ENCODE measurements around the gene DDOST.

DDOST gene

DNA sequence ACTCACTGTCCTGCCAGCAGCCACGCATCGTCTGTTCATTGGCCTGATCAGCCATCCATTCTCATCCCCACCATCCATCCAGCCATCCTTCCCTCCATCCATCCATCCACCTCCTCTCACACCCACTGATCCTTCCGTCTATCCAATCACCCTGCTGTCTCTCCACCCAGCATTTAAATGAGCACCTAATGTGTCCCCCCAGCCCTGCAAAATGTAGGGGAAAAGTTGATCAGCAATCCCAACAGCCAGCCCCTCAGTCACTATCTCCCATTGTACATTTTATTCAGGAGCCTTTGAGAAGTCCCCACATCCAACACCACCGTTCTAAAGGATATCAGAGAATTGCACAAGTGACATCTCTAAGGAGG lies 11.1 kb upstream of the DDOST start:
- Histone ChIP-seq H3K36me3 (ENCODE audit: control insufficient read depth in 1 of 2, insufficient read depth in 2 of 2, low read length in 2 of 2) (no peaks in the 10 kb centered on the region), H3K27me3 (ENCODE audit: low read depth, low read length) (no peaks in the 10 kb centered on the region), H3K27ac (ENCODE audit: low read length) (no peak overlapping the region), H3K4me1 (ENCODE audit: control insufficient read depth in 1 of 2, insufficient read depth in 2 of 2, low read length in 2 of 2) (no peaks in the 10 kb centered on the region), H3K4me3 (ENCODE audit: low read depth in 1 of 2, low read length in 2 of 2) (no peak overlapping the region), H3K9me3 (ENCODE audit: control insufficient read depth in 1 of 2, low read length in 2 of 2) (no peaks in the 10 kb centered on the region)

DNA sequence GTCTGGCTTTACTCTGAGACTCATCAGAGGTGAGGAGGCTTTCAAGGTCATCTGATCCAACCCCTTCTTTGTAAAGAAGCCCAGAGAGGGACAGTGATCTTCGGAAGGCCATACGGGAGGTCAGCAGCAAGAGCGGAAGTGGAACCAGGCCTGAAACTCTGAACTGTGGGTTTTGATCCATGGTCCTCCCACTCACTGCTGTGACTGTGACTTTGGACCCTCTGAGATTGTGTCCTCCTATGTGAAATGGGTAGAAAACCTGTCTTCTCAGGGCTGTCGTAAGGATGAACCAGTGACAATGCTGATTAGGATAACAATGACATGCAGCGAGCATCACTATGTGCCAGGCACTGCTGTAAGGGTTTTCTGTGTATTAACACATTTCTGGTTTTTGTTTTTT lies 9.8 kb upstream of the DDOST start:
- no peak overlapping the region for H3K4me3 ChIP-seq (ENCODE audit: low read depth in 1 of 2, low read length in 2 of 2)
- no peaks in the 10 kb centered on the region for H3K27me3 ChIP-seq (ENCODE audit: low read depth, low read length)
- no peaks in the 10 kb centered on the region for H3K36me3 ChIP-seq (ENCODE audit: control insufficient read depth in 1 of 2, insufficient read depth in 2 of 2, low read length in 2 of 2)
- H3K9me3 ChIP-seq (ENCODE audit: control insufficient read depth in 1 of 2, low read length in 2 of 2), result no peaks in the 10 kb centered on the region
- H3K4me1 ChIP-seq (ENCODE audit: control insufficient read depth in 1 of 2, insufficient read depth in 2 of 2, low read length in 2 of 2), result no peaks in the 10 kb centered on the region
- H3K27ac ChIP-seq (ENCODE audit: low read length), result no peak overlapping the region

DNA sequence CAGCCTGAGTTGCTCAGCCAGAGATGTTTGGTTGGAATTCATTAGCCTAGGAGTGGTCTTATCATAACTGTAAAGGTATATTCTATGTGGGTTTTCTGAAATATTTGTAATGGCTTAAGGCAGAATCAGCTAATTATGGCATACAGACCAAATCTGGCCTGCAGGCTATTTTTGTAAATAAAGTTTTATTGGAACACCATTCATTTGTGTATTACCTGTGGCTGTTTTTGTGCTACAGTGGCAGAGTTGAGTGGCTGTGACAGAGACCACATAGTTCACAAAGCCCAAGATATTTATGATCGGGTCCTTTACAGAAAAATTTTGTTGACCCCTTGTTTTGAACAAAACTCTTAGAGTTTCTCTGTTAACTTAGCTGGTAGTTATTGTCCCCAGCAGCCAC lies 7.4 kb upstream of the DDOST start:
- no peaks in the 10 kb centered on the region for H3K36me3 ChIP-seq (ENCODE audit: control insufficient read depth in 1 of 2, insufficient read depth in 2 of 2, low read length in 2 of 2)
- H3K27ac ChIP-seq (ENCODE audit: low read length), result no peak overlapping the region
- no peaks in the 10 kb centered on the region for H3K4me1 ChIP-seq (ENCODE audit: control insufficient read depth in 1 of 2, insufficient read depth in 2 of 2, low read length in 2 of 2)
- H3K4me3 ChIP-seq (ENCODE audit: low read depth in 1 of 2, low read length in 2 of 2), result no peak overlapping the region
- H3K9me3 ChIP-seq (ENCODE audit: control insufficient read depth in 1 of 2, low read length in 2 of 2), result no peaks in the 10 kb centered on the region
- H3K27me3 ChIP-seq (ENCODE audit: low read depth, low read length), result no peaks in the 10 kb centered on the region

DNA sequence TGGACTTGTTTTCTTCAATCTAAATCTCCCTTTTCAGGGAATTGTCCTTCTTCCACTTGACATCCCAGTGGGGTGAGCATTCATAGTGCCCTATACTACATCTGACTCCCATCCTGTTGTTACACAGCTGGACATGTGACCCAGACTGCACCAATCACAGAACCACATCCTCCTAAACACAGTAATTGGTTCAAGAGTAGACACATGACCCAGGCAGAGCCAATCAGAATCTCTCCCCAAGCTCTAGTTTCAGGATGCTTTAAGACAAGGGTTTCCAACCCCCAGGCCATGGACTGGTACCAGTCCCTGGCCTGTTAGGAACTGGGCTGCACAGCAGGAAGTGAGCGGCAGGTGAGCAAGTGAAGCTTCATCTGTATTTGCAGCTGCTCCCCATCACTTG lies 5.6 kb upstream of the DDOST start:
- H3K27me3 ChIP-seq (ENCODE audit: low read depth, low read length), result no peaks in the 10 kb centered on the region
- no peak overlapping the region for H3K27ac ChIP-seq (ENCODE audit: low read length)
- peaks cover 0 to 6% of the 10 kb centered on the region in 2 donors for H3K4me1 ChIP-seq (ENCODE audit: control insufficient read depth in 1 of 2, insufficient read depth in 2 of 2, low read length in 2 of 2)
- H3K9me3 ChIP-seq (ENCODE audit: control insufficient read depth in 1 of 2, low read length in 2 of 2), result no peaks in the 10 kb centered on the region
- H3K36me3 ChIP-seq (ENCODE audit: control insufficient read depth in 1 of 2, insufficient read depth in 2 of 2, low read length in 2 of 2), result no peaks in the 10 kb centered on the region
- no peak overlapping the region for H3K4me3 ChIP-seq (ENCODE audit: low read depth in 1 of 2, low read length in 2 of 2)

DNA sequence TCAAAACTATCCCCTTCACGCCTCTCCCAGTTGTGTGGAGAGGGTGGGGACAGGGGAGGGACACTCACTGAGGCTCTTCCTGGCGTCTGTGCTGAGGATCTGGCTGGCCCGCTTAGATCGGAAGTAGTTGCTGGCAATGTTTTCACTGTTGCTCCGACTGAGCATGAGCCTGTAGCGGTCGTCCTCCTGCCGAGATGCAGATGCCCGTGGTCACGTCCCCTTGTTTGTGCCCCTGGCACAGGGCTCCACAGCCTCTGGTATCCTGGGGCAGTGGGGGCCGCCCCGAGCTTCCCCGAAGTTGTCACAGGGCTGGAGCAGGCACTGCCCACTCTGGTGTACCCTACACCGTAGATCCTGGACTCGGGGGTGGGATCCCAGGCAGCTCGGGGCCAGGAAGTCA lies 5.0 kb upstream of the DDOST start:
- no peaks in the 10 kb centered on the region for H3K9me3 ChIP-seq (ENCODE audit: control insufficient read depth in 1 of 2, low read length in 2 of 2)
- no peaks in the 10 kb centered on the region for H3K36me3 ChIP-seq (ENCODE audit: control insufficient read depth in 1 of 2, insufficient read depth in 2 of 2, low read length in 2 of 2)
- no peak overlapping the region for H3K4me3 ChIP-seq (ENCODE audit: low read depth in 1 of 2, low read length in 2 of 2)
- no peak overlapping the region for H3K27ac ChIP-seq (ENCODE audit: low read length)
- peaks cover 0 to 7% of the 10 kb centered on the region in 2 donors for H3K4me1 ChIP-seq (ENCODE audit: control insufficient read depth in 1 of 2, insufficient read depth in 2 of 2, low read length in 2 of 2)
- no peaks in the 10 kb centered on the region for H3K27me3 ChIP-seq (ENCODE audit: low read depth, low read length)

DNA sequence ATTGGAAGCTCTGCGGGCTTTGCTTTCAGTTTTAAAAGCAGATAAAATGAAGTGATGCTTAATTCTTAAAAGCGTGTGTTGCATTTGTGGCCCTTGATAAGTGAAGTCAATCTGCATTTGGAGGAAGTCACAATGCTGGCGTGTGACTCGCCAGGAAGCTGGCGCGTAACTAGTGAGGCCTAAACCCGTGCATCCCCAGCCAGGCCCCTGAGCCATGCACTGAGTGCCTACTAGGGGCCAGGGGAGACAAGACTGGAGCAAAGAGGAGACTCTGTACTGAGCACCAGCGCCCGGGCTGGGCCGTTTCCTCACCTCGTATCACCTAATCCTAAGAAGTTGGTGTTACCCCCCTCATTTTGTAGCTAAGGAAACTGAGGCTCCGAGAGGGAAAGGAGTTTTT lies 4.6 kb upstream of the DDOST start:
- H3K9me3 ChIP-seq (ENCODE audit: control insufficient read depth in 1 of 2, low read length in 2 of 2), result no peaks in the 10 kb centered on the region
- H3K27ac ChIP-seq (ENCODE audit: low read length), result no peak overlapping the region
- H3K4me3 ChIP-seq (ENCODE audit: low read depth in 1 of 2, low read length in 2 of 2), result no peak overlapping the region
- no peaks in the 10 kb centered on the region for H3K36me3 ChIP-seq (ENCODE audit: control insufficient read depth in 1 of 2, insufficient read depth in 2 of 2, low read length in 2 of 2)
- peaks cover 0 to 8% of the 10 kb centered on the region in 2 donors for H3K4me1 ChIP-seq (ENCODE audit: control insufficient read depth in 1 of 2, insufficient read depth in 2 of 2, low read length in 2 of 2)
- H3K27me3 ChIP-seq (ENCODE audit: low read depth, low read length), result no peaks in the 10 kb centered on the region

DNA sequence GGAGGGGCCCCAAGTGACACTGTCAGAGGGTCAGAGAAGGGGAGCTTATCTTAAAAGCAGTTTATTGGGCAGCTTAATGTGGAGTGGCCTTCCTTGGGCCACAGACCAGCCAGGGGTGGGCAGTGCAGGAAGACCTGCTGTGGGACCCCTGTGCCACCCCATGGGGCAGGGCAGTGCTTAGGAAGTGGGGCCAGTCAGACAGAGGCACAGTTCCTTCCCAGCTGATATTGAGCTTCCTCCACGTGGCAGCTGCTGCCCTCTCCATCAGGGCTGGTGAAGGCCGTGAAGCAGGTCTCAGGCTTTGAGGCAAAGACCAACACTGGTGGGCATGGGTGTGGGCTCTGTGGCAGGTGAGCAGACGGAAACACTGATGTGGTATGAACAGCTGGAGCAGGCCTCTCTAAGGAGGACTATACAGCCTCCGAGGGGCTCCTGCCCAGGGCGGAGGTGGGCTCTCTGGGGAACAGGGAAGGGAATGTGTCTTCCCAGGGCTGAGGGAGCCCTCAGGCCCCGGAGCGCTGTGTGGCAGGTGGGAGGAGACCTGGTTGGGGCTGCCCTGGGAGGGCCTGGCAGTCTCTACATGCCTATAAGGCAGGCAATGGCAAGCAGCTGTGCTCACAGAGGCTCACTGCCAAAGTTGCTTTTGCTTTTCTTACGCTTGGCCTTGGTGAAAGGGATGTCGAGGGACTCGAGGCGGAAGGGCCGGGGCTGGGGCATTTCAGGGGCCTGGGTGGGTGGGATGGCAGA lies 3.0 kb upstream of the DDOST start:
- H3K4me1 ChIP-seq (ENCODE audit: control insufficient read depth in 1 of 2, insufficient read depth in 2 of 2, low read length in 2 of 2), result peaks cover 0 to 21% of the 10 kb centered on the region in 2 donors
- H3K27ac ChIP-seq (ENCODE audit: low read length), result no peak overlapping the region
- H3K36me3 ChIP-seq (ENCODE audit: control insufficient read depth in 1 of 2, insufficient read depth in 2 of 2, low read length in 2 of 2), result no peaks in the 10 kb centered on the region
- H3K9me3 ChIP-seq (ENCODE audit: control insufficient read depth in 1 of 2, low read length in 2 of 2), result no peaks in the 10 kb centered on the region
- H3K27me3 ChIP-seq (ENCODE audit: low read depth, low read length), result no peaks in the 10 kb centered on the region
- no peak overlapping the region for H3K4me3 ChIP-seq (ENCODE audit: low read depth in 1 of 2, low read length in 2 of 2)

DNA sequence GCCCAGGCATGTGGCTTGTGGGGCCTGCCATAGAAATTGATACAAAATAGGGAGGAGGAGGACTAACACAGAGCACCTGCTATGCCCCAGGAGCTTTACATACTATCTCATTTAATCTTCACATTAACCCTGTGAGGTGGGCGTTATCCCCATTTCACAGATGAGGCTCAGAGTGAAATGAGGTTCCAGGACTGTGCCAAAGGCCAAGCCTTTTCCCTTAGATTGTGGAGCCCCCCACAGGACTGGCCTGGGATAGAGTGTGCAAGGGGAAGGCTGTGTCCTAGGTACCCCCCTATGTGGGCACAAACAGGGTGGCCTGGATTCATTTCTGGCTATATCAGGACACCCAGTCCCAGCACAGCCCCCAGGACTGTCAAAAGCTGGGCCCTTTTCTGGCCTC lies 2.2 kb upstream of the DDOST start:
- H3K4me1 ChIP-seq (ENCODE audit: control insufficient read depth in 1 of 2, insufficient read depth in 2 of 2, low read length in 2 of 2), result peaks cover 0 to 21% of the 10 kb centered on the region in 2 donors

DNA sequence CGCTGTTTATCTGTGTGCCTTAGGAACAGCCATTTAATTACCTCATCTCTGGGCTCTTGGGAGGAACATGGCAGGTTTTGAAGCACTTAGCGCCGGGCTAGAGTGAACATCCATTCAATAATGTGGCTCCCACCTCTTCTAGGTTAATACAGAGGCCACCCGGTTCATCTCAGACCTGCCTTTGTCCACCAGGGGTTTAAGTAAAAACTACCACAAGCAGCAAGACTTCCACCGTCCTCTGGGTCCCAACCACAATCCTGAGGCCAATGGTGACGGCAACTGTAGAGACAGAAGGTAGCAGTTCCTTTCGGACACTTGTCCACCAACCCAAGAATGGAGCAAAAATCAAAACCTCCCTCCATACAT lies 924 bp upstream of the DDOST start:
- Histone ChIP-seq H3K9me3 (ENCODE audit: control insufficient read depth in 1 of 2, low read length in 2 of 2) (no peaks in the 10 kb centered on the region), H3K4me1 (ENCODE audit: control insufficient read depth in 1 of 2, insufficient read depth in 2 of 2, low read length in 2 of 2) (peaks cover 0 to 21% of the 10 kb centered on the region in 2 donors), H3K36me3 (ENCODE audit: control insufficient read depth in 1 of 2, insufficient read depth in 2 of 2, low read length in 2 of 2) (peaks cover 11% of the 10 kb centered on the region in 2 donors), H3K4me3 (ENCODE audit: low read depth in 1 of 2, low read length in 2 of 2) (peak overlapping the region; percentile 87 to 88), H3K27me3 (ENCODE audit: low read depth, low read length) (no peaks in the 10 kb centered on the region), H3K27ac (ENCODE audit: low read length) (peak overlapping the region; percentile 80)

More for the DNA sequence above, 2.2 kb upstream of the DDOST start:
- Histone ChIP-seq H3K9me3 (ENCODE audit: control insufficient read depth in 1 of 2, low read length in 2 of 2) (no peaks in the 10 kb centered on the region), H3K4me3 (ENCODE audit: low read depth in 1 of 2, low read length in 2 of 2) (no peak overlapping the region), H3K27ac (ENCODE audit: low read length) (no peak overlapping the region), H3K36me3 (ENCODE audit: control insufficient read depth in 1 of 2, insufficient read depth in 2 of 2, low read length in 2 of 2) (no peaks in the 10 kb centered on the region), H3K27me3 (ENCODE audit: low read depth, low read length) (no peaks in the 10 kb centered on the region)

DNA sequence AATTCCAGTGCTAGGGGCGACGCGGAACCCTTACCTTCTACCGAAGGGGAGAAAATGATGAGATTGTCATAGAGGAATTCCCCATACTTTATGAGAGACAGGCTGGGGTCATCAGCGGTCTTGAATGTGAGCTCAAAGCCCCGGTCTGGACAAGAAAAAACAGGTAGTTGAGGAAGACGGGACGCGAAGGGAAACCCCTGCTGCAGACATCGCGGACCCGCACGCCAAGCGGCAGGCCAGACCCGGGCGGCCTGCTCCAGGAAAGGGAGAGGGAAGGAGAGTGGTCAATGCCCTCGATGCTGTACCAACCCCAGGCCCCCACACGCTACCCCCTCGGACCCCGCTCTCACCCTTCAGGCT lies 342 bp downstream of the DDOST start:
- Histone ChIP-seq H3K27me3 (ENCODE audit: low read depth, low read length) (no peaks in the 10 kb centered on the region), H3K4me1 (ENCODE audit: control insufficient read depth in 1 of 2, insufficient read depth in 2 of 2, low read length in 2 of 2) (peaks cover 0 to 21% of the 10 kb centered on the region in 2 donors), H3K9me3 (ENCODE audit: control insufficient read depth in 1 of 2, low read length in 2 of 2) (no peaks in the 10 kb centered on the region), H3K27ac (ENCODE audit: low read length) (peak overlapping the region; percentile 45), H3K36me3 (ENCODE audit: control insufficient read depth in 1 of 2, insufficient read depth in 2 of 2, low read length in 2 of 2) (peaks cover 18 to 24% of the 10 kb centered on the region in 2 donors), H3K4me3 (ENCODE audit: low read depth in 1 of 2, low read length in 2 of 2) (peak overlapping the region; percentile 87 to 88)

DNA sequence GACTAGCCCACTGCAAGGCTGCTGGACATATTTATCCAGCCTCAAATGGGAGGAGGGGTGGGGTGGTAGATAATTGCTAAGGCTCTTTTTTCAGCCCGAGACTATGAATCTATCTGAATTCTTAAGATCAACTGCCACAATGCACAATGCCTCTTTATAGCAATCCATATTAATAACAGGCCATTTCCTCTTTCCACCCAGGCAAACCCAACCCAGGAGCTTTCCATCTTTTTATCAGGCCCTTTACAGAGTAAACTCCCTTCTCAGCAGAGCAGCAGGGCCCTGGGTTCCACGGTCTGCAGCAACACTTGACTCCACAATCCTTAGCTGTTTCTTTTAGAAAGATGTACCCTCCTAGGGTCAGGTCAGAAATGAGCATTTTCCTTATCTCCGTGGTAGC lies 806 bp downstream of the DDOST start:
- Histone ChIP-seq H3K4me3 (ENCODE audit: low read depth in 1 of 2, low read length in 2 of 2) (peak overlapping the region; percentile 87 to 88), H3K9me3 (ENCODE audit: control insufficient read depth in 1 of 2, low read length in 2 of 2) (no peaks in the 10 kb centered on the region), H3K27ac (ENCODE audit: low read length) (peak overlapping the region; percentile 45), H3K36me3 (ENCODE audit: control insufficient read depth in 1 of 2, insufficient read depth in 2 of 2, low read length in 2 of 2) (peaks cover 23 to 29% of the 10 kb centered on the region in 2 donors), H3K4me1 (ENCODE audit: control insufficient read depth in 1 of 2, insufficient read depth in 2 of 2, low read length in 2 of 2) (peaks cover 0 to 21% of the 10 kb centered on the region in 2 donors), H3K27me3 (ENCODE audit: low read depth, low read length) (no peaks in the 10 kb centered on the region)
